Cortex of kidney (tissue), 1 donor: ENCODE results near the gene DLL1.
"Not testable (repeated sequence)": the region's sequence is repeated elsewhere in the genome, so short reads cannot be mapped to it uniquely, and the experiment has no call there.

Source experiments
- DNase-seq: peaks from one replicate; lab custom pipeline; 2025; lab: John Stamatoyannopoulos, UW

The DLL1 gene, protein sequence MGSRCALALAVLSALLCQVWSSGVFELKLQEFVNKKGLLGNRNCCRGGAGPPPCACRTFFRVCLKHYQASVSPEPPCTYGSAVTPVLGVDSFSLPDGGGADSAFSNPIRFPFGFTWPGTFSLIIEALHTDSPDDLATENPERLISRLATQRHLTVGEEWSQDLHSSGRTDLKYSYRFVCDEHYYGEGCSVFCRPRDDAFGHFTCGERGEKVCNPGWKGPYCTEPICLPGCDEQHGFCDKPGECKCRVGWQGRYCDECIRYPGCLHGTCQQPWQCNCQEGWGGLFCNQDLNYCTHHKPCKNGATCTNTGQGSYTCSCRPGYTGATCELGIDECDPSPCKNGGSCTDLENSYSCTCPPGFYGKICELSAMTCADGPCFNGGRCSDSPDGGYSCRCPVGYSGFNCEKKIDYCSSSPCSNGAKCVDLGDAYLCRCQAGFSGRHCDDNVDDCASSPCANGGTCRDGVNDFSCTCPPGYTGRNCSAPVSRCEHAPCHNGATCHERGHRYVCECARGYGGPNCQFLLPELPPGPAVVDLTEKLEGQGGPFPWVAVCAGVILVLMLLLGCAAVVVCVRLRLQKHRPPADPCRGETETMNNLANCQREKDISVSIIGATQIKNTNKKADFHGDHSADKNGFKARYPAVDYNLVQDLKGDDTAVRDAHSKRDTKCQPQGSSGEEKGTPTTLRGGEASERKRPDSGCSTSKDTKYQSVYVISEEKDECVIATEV

GRCh38 chr6:170290296-170291128, at the start of gene DLL1:
DLL1 (minus strand) TSS chr6:170291078; CDS start chr6:170290139, 939 bp downstream.
- DNase-seq, result no peak

DNA sequence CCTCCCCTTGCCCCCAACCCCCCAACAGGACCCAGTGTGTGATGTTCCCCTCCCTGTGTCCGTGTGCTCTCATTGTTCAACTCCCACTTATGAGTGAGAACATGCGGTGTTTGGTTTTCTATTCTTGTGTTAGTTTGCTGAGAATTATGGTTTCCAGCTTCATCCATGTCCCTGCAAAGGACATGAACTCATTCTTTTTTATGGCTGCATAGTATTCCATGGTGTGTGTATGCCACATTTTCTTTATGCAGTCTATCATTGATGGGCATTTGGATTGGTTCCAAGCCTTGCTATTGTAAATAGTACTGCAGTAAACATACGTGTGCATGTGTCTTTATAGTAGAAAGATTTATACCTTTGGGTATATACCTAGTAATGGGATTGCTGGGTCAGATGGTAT, 44.3 kb upstream of the DLL1 start:
- not testable (repeated sequence) for DNase-seq

GRCh38 chr6:170329321-170329720, 38.4 kb upstream of the DLL1 start:
- no peak for DNase-seq

DNA sequence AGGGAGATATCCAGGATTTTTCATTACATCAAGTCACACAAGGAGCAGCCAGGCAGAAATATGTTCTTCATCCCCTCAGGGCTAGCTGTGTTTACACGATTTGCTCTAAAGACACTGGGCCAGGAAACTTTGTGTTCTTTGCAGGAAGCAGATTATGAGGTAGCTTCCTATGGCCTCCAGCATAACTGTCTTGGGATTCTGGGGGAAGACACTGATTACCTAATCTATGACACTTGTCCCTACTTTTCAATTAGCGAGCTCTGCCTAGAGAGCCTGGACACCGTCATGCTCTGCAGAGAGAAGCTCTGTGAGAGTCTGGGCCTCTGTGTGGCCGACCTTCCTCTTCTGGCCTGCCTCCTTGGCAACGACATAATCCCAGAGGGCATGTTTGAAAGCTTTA, 26.8 kb upstream of the DLL1 start:
- DNase-seq, result no peak

- DNase-seq, result no peak
Observed at GRCh38 chr6:170317076-170317475, 26.2 kb upstream of the DLL1 start.

- DNase-seq, result no peak
Observed at GRCh38 chr6:170316071-170316470, 25.2 kb upstream of the DLL1 start.

GRCh38 chr6:170314983-170315382, 24.1 kb upstream of the DLL1 start:
- DNase-seq, result no peak

GRCh38 chr6:170313716-170314295, 22.9 kb upstream of the DLL1 start:
- DNase-seq, result no peak

- no peak for DNase-seq
Observed at GRCh38 chr6:170312876-170313275, 22.0 kb upstream of the DLL1 start.

- DNase-seq, result no peak
Observed at GRCh38 chr6:170311696-170312095, 20.8 kb upstream of the DLL1 start.

DNA sequence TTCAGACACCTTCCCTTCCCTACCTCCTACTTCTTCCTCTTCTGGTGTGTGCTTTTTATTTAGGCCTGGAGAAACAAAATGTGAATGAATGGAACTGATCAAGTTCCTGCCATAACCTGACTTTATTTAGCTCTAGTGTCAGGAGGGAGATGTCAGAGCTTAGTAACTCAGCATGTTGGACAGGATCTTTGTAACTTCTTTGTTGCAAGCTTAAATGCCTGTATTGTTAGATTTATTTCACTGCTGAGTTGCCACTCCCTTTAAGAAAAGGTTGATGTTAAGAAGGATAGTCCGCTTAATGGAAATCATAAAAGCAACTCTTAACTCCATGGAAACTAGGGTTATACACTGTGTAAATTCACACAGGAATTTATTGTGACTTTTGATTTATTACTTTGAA, 17.9 kb upstream of the DLL1 start:
- no peak for DNase-seq

DNA sequence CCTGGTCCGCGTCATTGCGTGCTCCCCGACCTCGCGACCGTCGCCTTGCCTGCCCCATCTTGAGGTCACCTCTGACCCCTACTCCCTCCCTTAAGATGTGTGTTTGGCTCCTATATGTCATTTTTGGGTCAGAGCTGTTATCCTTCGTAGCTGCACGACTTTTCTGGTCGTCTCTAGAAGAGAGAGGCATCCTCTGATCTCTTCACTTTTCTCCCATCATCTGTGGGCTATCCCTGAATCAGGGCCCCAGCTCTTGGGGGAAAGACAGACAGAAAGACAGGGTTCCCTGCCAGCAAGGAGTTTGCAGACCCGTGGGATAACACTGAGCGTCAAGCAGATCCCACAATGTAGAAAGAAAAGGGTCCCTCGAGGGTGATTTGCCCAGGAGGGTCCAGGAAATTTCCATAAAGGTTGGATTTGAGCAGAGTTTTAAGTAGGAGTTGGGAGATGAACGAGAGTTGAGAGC, 16.2 kb upstream of the DLL1 start:
- DNase-seq, result no peak

DNA sequence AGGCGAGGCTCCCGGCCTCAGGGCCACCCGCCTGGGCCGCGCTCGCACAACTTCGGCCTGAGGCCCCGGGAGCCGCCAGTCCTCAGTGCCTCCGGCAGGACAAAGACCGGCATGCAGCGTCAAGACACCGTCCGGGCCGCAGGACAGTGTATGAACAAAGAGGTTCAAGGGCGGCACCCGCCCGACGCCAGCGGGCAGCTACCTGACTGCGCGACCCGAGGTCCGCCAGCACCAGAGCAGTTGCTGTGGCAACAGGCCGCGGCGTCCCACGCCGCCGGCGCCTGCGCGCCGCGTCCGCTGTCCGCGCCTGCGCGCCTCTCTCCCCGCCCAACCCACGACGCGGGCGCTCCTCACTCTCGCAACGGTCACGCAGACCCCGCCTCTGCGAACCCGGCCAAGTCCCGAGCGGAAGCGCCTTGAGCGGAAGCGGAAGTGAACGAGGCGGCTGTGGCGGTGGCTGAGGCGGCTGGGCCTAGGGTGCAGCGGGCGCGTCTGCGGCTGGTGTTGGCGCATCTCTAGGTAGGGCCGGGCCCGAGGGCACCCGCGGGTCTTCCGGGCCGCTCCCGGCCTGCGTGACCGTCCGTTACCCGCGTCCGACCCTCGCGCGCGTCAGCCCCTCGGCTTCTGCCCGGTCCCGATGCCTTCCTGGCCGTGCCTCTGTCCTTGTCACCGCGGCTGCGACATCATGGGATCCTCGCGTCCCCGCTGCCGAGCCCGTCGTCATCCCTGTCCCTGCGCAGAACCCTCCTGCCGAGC, 15.6 kb upstream of the DLL1 start, which contains the start of gene FAM120B:
Gene FAM120B (plus strand): TSS at position 435 of the 756 bp plus-strand sequence. CDS start 10,633 bp downstream, outside the sequence.
- DNase-seq, result peak; percentile 47

DNA sequence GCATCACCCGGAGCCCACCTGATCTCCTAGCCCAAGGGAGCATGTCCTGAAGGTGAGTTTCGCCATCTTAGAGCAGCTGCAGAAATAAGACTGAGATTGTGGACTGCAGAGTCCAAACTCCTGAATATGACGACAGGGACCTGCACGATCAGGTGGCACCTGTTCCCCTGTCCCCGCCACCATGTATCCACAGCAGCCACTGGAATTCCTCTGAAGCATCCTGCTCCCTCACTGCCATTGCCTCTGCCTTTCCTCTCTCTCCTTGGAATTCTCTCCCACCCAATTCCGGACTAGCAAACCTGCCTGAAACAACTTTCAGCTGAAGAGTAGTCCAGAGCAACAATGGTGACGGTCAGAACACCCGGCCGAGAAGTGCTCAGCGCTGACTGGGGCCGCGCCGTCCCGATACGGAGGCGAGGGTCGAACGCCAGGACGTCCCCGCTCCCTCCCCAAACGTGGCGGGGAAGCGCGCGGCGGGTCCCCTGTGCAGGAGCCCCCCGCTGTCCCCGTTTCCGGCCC, 15.0 kb upstream of the DLL1 start:
- DNase-seq, result no peak

DNA sequence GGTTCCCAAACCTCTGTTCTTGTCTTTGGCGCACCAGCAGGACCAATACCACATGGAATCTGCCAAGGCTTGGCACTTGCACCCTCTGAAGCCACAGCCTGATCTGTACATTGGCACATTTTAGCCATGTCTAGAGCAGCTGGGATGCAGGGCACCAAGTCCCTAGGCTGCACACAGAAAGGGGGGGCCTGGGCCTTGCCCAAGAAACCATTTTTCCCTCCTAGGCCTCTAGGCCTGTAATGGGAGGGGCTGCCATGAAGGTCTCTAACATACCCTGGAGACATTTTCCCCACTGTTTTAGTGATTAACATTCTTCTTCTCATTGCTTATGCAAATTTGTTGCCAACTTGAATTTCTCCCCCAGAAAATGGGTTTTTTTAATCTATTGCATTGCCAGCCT, 10.3 kb upstream of the DLL1 start:
- DNase-seq, result no peak

DNA sequence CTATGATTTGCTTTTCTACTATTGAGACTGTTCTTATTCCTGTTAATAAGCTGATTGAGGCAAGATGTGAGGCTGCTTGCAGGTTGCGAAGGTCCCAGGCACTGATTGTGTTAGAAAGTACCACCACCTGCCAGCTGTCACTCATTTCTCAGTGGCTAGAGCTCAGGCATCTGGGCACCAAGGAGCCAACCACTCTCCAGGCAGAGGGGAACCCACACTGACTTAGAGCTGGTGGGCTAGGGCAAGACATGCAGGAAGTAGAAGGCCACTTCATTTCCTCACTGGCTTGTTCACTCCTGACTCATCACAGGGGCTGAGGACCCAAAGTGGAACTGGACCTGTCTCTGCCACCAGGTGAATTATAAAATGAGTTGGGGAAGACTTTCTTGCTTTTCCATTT, 7.8 kb upstream of the DLL1 start:
- no peak for DNase-seq

DNA sequence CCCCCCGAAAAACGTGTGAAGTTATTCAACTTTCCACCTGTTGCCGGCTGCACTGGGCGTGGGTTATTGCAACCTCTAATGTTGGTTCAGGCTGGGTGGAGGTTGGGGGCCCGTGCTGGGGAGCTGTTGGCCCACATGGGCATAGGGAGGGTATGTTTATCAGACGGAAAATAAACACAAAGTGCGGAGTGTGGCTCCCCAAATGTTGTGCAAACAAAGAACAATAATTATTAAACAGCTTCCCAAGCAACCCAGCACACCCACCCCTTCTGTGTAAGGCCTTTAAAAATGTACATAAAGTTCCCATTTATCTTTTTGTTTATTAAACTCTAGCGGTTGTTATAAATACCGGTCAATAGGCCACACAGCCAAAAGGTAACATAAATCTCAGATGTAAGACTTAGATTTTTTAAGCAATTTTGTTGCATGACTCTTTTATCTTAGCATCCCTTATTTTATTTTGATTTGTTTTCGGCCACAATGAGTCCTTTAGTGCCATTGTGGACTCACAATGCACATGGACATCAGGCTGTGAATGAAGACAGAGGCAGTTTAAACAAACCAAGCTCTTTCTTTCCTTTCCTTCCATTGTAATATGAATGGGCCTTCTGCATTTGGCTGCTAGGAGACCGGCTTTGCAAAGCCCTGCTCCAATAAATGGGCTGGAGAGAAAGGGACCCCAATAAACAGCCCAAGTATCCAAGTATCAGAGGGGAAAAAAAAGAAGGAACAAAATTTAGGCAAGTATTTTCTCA, 6.9 kb upstream of the DLL1 start:
- no peak for DNase-seq

DNA sequence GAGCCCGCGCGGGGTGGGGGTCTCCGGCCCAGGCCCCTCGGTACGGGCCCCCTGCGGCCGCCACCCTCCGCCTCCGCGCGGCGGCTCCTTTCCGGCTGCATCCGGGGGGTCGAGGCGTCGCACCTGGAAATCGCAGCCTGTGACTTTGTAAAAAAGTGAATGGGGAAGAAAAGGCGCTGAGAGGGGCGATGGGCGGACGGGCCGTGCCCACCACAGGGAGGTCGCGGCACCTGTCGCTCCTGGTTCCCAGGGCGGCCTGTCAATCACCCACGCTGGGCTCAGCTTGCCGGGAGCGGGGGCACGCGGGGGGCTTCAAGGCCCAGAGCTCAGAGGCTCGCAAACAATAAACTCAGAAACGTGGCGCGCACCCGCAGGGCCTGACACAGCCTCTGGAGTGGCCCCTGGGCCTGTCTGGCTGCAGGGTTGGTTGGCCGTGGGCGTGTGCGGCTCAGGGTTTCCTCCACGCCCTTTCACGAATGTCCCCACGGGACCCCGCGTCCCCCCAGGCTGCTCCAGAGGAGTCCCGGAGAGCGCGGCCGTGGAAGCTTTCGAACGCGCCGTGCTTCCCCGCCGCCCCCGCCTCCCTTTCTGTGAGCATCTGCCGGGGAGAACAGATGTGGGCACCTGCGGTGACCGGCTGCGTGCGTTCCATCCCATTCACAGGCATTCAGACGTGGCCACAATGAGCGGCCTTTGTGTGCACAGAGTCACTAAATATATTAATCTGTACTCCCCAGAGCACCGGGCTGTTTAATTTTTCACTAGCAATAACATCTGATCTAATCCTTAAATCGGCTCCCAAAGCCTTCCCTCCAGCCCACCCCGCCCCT, 6.1 kb upstream of the DLL1 start:
- no peak for DNase-seq

GRCh38 chr6:170296423-170296745, 5.5 kb upstream of the DLL1 start:
- no peak for DNase-seq
